HL-60 (cell line): ENCODE results near the gene NRXN3.

Experiments used
- GABPA ChIP-seq: IDR thresholded peaks from 2 replicates; pipeline ENCODE4 v1.6.1; 2012; ENCODE audit warnings: low read depth
- POLR2AphosphoS5 ChIP-seq: IDR thresholded peaks from 2 replicates; pipeline ENCODE4 v1.6.1; 2012; ENCODE audit warnings: low read depth
- SPI1 ChIP-seq: IDR thresholded peaks from 2 replicates; pipeline ENCODE4 v1.6.1; 2012; ENCODE audit warnings: low read depth, mild to moderate bottlenecking, borderline replicate concordance
- TF ChIP-seq, protein P1 (sequence below): IDR thresholded peaks from one replicate; pipeline ENCODE4 v1.5.1; 2011; ENCODE audit warnings: low read length, control low read depth, inconsistent platforms; ENCODE audit not compliant: insufficient read depth
- TF ChIP-seq, protein P2 (sequence below): IDR thresholded peaks from 2 replicates; pipeline ENCODE4 v1.6.1; 2012; ENCODE audit warnings: low read depth; ENCODE audit not compliant: insufficient replicate concordance

DNA sequence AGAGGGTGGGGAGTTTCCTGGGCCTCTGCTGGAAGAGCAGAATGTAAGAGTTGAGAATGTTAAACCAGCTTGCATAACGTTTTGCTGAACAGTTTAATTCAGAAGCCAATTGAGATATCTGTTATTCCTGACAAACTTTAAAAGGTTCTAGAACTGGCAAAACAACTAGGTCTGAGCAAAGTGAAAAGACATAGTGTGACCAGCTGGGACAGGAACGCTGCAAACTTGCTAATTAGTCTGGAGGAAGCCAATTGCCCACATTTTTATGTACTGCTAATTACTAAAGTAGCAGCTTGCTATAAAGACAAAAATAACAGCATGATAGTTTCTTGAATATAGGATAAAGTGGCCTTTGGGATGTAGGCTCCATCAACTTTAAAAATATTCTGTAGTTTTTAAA lies 704.9 kb downstream of the NRXN3 start:
- TF ChIP-seq, protein P1, sequence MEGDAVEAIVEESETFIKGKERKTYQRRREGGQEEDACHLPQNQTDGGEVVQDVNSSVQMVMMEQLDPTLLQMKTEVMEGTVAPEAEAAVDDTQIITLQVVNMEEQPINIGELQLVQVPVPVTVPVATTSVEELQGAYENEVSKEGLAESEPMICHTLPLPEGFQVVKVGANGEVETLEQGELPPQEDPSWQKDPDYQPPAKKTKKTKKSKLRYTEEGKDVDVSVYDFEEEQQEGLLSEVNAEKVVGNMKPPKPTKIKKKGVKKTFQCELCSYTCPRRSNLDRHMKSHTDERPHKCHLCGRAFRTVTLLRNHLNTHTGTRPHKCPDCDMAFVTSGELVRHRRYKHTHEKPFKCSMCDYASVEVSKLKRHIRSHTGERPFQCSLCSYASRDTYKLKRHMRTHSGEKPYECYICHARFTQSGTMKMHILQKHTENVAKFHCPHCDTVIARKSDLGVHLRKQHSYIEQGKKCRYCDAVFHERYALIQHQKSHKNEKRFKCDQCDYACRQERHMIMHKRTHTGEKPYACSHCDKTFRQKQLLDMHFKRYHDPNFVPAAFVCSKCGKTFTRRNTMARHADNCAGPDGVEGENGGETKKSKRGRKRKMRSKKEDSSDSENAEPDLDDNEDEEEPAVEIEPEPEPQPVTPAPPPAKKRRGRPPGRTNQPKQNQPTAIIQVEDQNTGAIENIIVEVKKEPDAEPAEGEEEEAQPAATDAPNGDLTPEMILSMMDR: no peak
- TF ChIP-seq POLR2AphosphoS5 (no peak), SPI1 (no peak), GABPA (no peak)
- TF ChIP-seq, protein P2, sequence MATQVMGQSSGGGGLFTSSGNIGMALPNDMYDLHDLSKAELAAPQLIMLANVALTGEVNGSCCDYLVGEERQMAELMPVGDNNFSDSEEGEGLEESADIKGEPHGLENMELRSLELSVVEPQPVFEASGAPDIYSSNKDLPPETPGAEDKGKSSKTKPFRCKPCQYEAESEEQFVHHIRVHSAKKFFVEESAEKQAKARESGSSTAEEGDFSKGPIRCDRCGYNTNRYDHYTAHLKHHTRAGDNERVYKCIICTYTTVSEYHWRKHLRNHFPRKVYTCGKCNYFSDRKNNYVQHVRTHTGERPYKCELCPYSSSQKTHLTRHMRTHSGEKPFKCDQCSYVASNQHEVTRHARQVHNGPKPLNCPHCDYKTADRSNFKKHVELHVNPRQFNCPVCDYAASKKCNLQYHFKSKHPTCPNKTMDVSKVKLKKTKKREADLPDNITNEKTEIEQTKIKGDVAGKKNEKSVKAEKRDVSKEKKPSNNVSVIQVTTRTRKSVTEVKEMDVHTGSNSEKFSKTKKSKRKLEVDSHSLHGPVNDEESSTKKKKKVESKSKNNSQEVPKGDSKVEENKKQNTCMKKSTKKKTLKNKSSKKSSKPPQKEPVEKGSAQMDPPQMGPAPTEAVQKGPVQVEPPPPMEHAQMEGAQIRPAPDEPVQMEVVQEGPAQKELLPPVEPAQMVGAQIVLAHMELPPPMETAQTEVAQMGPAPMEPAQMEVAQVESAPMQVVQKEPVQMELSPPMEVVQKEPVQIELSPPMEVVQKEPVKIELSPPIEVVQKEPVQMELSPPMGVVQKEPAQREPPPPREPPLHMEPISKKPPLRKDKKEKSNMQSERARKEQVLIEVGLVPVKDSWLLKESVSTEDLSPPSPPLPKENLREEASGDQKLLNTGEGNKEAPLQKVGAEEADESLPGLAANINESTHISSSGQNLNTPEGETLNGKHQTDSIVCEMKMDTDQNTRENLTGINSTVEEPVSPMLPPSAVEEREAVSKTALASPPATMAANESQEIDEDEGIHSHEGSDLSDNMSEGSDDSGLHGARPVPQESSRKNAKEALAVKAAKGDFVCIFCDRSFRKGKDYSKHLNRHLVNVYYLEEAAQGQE: no peak
